H9 (cell line): ENCODE measurements around the gene CCDC190. TPM values are rescaled to one million over a fixed set of nuclear protein-coding genes. Genes with fewer than 3 reads are reported as not detected.

ENCODE experiments used
- DNase-seq: peaks from one replicate; pipeline ENCODE4 v3.0.0-alpha.2; 2017
- H2AFZ ChIP-seq: one replicate; pipeline ENCODE4 v1.6.1; 2013; ENCODE audit warnings: mild to moderate bottlenecking, low read length, control low read depth, moderate library complexity
- H2AK5ac ChIP-seq: 2 replicates; pipeline ENCODE4 v1.6.1; 2013; ENCODE audit warnings: low read length, control low read depth, mixed read lengths; ENCODE audit not compliant: insufficient read length
- H2BK120ac ChIP-seq: one replicate; pipeline ENCODE4 v1.6.1; 2013; ENCODE audit warnings: low read depth, mild to moderate bottlenecking, low read length, control low read depth, inconsistent platforms; ENCODE audit not compliant: poor library complexity, severe bottlenecking
- H2BK12ac ChIP-seq: 2 replicates; pipeline ENCODE4 v1.6.1; 2013; ENCODE audit warnings: low read length, control low read depth, mixed read lengths, low read depth; ENCODE audit not compliant: insufficient read length
- H2BK15ac ChIP-seq: 2 replicates; pipeline ENCODE4 v1.6.1; 2013; ENCODE audit warnings: low read depth, low read length, control low read depth
- H2BK20ac ChIP-seq: one replicate; pipeline ENCODE4 v1.6.1; 2013; ENCODE audit warnings: low read depth, mild to moderate bottlenecking, low read length, control low read depth, inconsistent platforms; ENCODE audit not compliant: poor library complexity, severe bottlenecking
- H2BK5ac ChIP-seq: 2 replicates; pipeline ENCODE4 v1.6.1; 2013; ENCODE audit warnings: low read length, control low read depth, mixed read lengths; ENCODE audit not compliant: insufficient read length
- H3K14ac ChIP-seq: 2 replicates; pipeline ENCODE4 v1.6.1; 2013; ENCODE audit warnings: low read length, control low read depth; ENCODE audit not compliant: insufficient read depth
- H3K18ac ChIP-seq: 2 replicates; pipeline ENCODE4 v1.6.1; 2013; ENCODE audit warnings: low read depth, mild to moderate bottlenecking, mixed read lengths, low read length, control low read depth; ENCODE audit not compliant: insufficient read length
- H3K23ac ChIP-seq: 2 replicates; pipeline ENCODE4 v1.6.1; 2013; ENCODE audit warnings: low read length, control low read depth, mixed read lengths, low read depth; ENCODE audit not compliant: insufficient read length
- H3K23me2 ChIP-seq: 2 replicates; pipeline ENCODE4 v1.6.1; 2013; ENCODE audit warnings: low read depth, mild to moderate bottlenecking, mixed read lengths, low read length, control low read depth; ENCODE audit not compliant: insufficient read length, poor library complexity, severe bottlenecking
- H3K27ac ChIP-seq: 2 replicates; pipeline ENCODE4 v1.5.1; 2013; ENCODE audit warnings: low read length, control low read depth, mixed read lengths, low read depth; ENCODE audit not compliant: insufficient read length
- H3K27me3 ChIP-seq: 2 replicates; pipeline ENCODE4 v1.6.1; 2013; ENCODE audit warnings: low read length, control low read depth, inconsistent platforms; ENCODE audit not compliant: insufficient read depth
- H3K4ac ChIP-seq: 2 replicates; pipeline ENCODE4 v1.6.1; 2013; ENCODE audit warnings: low read depth, mild to moderate bottlenecking, control low read depth, inconsistent platforms, low read length, moderate library complexity
- H3K4me1 ChIP-seq: 2 replicates; pipeline ENCODE4 v1.6.1; 2013; ENCODE audit warnings: low read length, control low read depth, inconsistent platforms; ENCODE audit not compliant: insufficient read depth
- H3K4me2 ChIP-seq: 2 replicates; pipeline ENCODE4 v1.6.1; 2013; ENCODE audit warnings: low read length, control low read depth, mixed read lengths; ENCODE audit not compliant: insufficient read length, insufficient read depth
- H3K56ac ChIP-seq: 2 replicates; pipeline ENCODE4 v1.6.1; 2013; ENCODE audit warnings: low read depth, mild to moderate bottlenecking, mixed read lengths, low read length, control low read depth; ENCODE audit not compliant: insufficient read length
- H3K79me1 ChIP-seq: 2 replicates; pipeline ENCODE4 v1.6.1; 2013; ENCODE audit warnings: low read depth, mild to moderate bottlenecking, moderate library complexity, low read length, control low read depth, inconsistent platforms; ENCODE audit not compliant: insufficient read depth, poor library complexity, severe bottlenecking
- H3K79me2 ChIP-seq: 2 replicates; pipeline ENCODE4 v1.6.1; 2013; ENCODE audit warnings: low read length, control low read depth, inconsistent platforms; ENCODE audit not compliant: insufficient read depth
- H3K9ac ChIP-seq: 2 replicates; pipeline ENCODE4 v1.6.1; 2013; ENCODE audit warnings: low read length, control low read depth, mixed read lengths; ENCODE audit not compliant: insufficient read length; ENCODE audit errors: extremely low read depth
- H3K9me3 ChIP-seq: one replicate; pipeline ENCODE4 v1.6.1; 2013; ENCODE audit warnings: low read depth, low read length, inconsistent platforms; ENCODE audit not compliant: control insufficient read depth
- H3T11ph ChIP-seq: one replicate; pipeline ENCODE4 v1.6.1; 2013; ENCODE audit warnings: mild to moderate bottlenecking, low read length, control low read depth, inconsistent platforms
- H4K20me1 ChIP-seq: one replicate; pipeline ENCODE4 v1.6.1; 2013; ENCODE audit not compliant: control insufficient read depth, insufficient read length, insufficient read depth
- H4K5ac ChIP-seq: 2 replicates; pipeline ENCODE4 v1.6.1; 2013; ENCODE audit warnings: low read depth, mild to moderate bottlenecking, mixed read lengths, low read length, control low read depth; ENCODE audit not compliant: insufficient read length
- H4K8ac ChIP-seq: replicated peaks from 2 replicates; pipeline ENCODE4 v1.6.1; 2013; ENCODE audit warnings: low read length, control low read depth, mixed read lengths, low read depth; ENCODE audit not compliant: insufficient read length
- H4K91ac ChIP-seq: 2 replicates; pipeline ENCODE4 v1.6.1; 2013; ENCODE audit warnings: low read depth, mild to moderate bottlenecking, moderate library complexity, mixed read lengths, low read length, control low read depth; ENCODE audit not compliant: insufficient read length
- H3K27ac Mint-ChIP-seq, 3 experiments: 2 replicates in 2 of 3; 3 replicates in 1 of 3; pipeline ENCODE4 v1.8.0; 2020 to 2021; ENCODE audit warnings: mixed read lengths in 3 of 3, mild to moderate bottlenecking in 1 of 3, moderate library complexity in 1 of 3
- H3K27me3 Mint-ChIP-seq: 2 replicates; pipeline ENCODE4 v1.8.0; 2021; ENCODE audit warnings: low read depth, mild to moderate bottlenecking, moderate library complexity, mixed read lengths
- H3K36me3 Mint-ChIP-seq, 3 experiments: 2 replicates in 2 of 3; 3 replicates in 1 of 3; pipeline ENCODE4 v1.8.0; 2020 to 2021; ENCODE audit warnings: low read depth in 3 of 3, mixed read lengths in 3 of 3; ENCODE audit not compliant: insufficient read depth in 1 of 3
- H3K4me1 Mint-ChIP-seq, 2 experiments: 2 replicates each; pipeline ENCODE4 v1.8.0; 2020; ENCODE audit warnings: mixed read lengths in 2 of 2
- H3K4me3 Mint-ChIP-seq, 2 experiments: 2 replicates in 1 of 2; 3 replicates in 1 of 2; pipeline ENCODE4 v1.8.0; 2020 to 2021; ENCODE audit warnings: mild to moderate bottlenecking in 2 of 2, mixed read lengths in 2 of 2, moderate library complexity in 1 of 2
- H3K9me3 Mint-ChIP-seq, 2 experiments: 2 replicates in 1 of 2; 3 replicates in 1 of 2; pipeline ENCODE4 v1.8.0; 2020; ENCODE audit warnings: mild to moderate bottlenecking in 2 of 2, mixed read lengths in 2 of 2, moderate library complexity in 1 of 2
- WGBS: extraction: QIAGEN DNeasy Blood & Tissue Kit; methylation state at CpG from one replicate; pipeline ENCODE4 v1.1.7; 2013; ENCODE audit warnings: missing lambda C conversion rate, low lambda C conversion rate, mixed read lengths; ENCODE audit not compliant: insufficient read length; ENCODE audit errors: extremely low coverage; 5-methylcytosine and 5-hydroxymethylcytosine counted together
- total RNA-seq: library from RNA; stranded (reverse); gene quantifications from 2 replicates; pipeline ENCODE4 v1.2.1, GENCODE V29; 2021
- TF ChIP-seq, protein P1 (sequence below): fragments of 200-600 bp; sonication (generic); conservative IDR thresholded peaks from 3 replicates; pipeline ENCODE4 v1.8.0; 2021; ENCODE audit warnings: antibody characterized with exemption, mild to moderate bottlenecking

CCDC190 gene
- total RNA-seq, 1 experiment from 2014 or later = not detected

DNA sequence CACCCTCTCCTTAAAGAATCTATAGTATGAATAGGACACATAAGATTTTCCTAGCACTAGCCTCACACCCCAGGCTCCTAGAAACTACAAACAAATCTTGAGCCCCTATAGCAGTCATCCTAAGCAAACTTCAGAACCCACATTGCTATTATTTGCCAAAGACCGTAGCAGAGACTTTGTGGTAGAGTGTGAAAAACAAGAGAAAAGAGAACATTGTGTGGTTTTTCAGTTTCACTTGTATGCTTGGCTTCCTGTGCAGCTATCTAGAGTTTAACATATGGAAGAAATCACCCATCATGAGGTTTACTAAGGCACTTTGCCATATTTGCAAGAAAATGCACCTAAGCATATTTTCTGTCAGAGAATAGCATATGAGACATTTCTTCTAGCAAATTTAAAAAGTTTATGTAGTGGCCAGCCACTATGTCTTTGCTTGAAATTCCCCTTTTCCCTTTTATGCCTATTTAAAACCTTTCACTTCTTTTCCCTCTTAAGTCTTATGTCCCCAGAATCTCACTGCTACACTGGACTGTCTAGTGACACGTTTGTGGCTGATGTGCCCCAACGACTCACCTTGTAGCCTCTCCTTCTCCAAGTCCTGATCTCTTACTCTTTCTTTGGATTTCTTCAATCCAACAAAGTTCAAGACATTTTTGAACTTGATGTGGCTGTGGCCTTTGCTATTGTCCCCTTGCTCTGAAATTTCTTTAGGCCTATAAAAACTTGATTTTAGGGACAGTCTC is 25.6 kb downstream of the CCDC190 start:
- Histone ChIP-seq H4K8ac (no peak overlapping the region), H3K79me2 (no peaks in the 10 kb centered on the region), H3K14ac (no peak overlapping the region), H3K79me1 (no peaks in the 10 kb centered on the region), H3T11ph (no peak overlapping the region), H3K4me1 (peaks cover 4% of the 10 kb centered on the region; the same call in 1 of the 2 replicates), H4K91ac (no peak overlapping the region), H3K9ac (no peak overlapping the region), H3K4me2 (no peak overlapping the region), H3K18ac (no peak overlapping the region), H3K4ac (no peak overlapping the region), H3K27ac (no peak overlapping the region), H2AFZ (no peak overlapping the region), H2BK120ac (no peak overlapping the region), H3K9me3 (no peaks in the 10 kb centered on the region), H4K20me1 (no peaks in the 10 kb centered on the region), H2BK5ac (no peak overlapping the region), H3K27me3 (no peaks in the 10 kb centered on the region), H3K23ac (no peak overlapping the region), H2BK20ac (no peak overlapping the region), H4K5ac (no peak overlapping the region), H2AK5ac (no peak overlapping the region), H2BK12ac (no peak overlapping the region), H3K23me2 (no peaks in the 10 kb centered on the region), H3K56ac (no peak overlapping the region), H2BK15ac (no peak overlapping the region)
- WGBS = no CpG with 5 or more reads among the region's 3 CpGs
- Mint-ChIP-seq H3K9me3 (peaks cover 12 to 14% of the 10 kb centered on the region in 2 experiments), H3K4me3 (no peak overlapping the region; a peak in 1 of 5 replicates), H3K4me1 (peaks cover 11 to 14% of the 10 kb centered on the region in 2 experiments), H3K27me3 (no peaks in the 10 kb centered on the region), H3K36me3 (peaks cover 5 to 8% (median 5%) of the 10 kb centered on the region in 3 experiments; a peak in 6 of 7 replicates), H3K27ac (no peak overlapping the region)
- DNase-seq = no peak
- TF ChIP-seq, protein P1, sequence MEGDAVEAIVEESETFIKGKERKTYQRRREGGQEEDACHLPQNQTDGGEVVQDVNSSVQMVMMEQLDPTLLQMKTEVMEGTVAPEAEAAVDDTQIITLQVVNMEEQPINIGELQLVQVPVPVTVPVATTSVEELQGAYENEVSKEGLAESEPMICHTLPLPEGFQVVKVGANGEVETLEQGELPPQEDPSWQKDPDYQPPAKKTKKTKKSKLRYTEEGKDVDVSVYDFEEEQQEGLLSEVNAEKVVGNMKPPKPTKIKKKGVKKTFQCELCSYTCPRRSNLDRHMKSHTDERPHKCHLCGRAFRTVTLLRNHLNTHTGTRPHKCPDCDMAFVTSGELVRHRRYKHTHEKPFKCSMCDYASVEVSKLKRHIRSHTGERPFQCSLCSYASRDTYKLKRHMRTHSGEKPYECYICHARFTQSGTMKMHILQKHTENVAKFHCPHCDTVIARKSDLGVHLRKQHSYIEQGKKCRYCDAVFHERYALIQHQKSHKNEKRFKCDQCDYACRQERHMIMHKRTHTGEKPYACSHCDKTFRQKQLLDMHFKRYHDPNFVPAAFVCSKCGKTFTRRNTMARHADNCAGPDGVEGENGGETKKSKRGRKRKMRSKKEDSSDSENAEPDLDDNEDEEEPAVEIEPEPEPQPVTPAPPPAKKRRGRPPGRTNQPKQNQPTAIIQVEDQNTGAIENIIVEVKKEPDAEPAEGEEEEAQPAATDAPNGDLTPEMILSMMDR = no peak
